GM12878 (cell line): ENCODE results near the gene WNT3A. TPM values are rescaled to one million over a fixed set of nuclear protein-coding genes. Genes with fewer than 3 reads are reported as not detected.

Source experiments
- ATAC-seq: fragments of 200-7000 bp; cut with Tn5 transposase; 3 replicates; pipeline ENCODE4 v1.9.1; 2020; ENCODE audit warnings: mild to moderate bottlenecking, moderate library complexity
- BruUV-seq: library from RNA; stranded (reverse); fragments of 400-500 nt; replicated peaks from 2 replicates; lab custom pipeline; 2021; lab: Mats Ljungman, UMichigan
- CTCF ChIA-PET: fragments of 300-600 bp; sonication (Branson Sonifier 250); formaldehyde crosslinking; extraction: SDS; loops from one replicate; lab custom pipeline; 2021; ENCODE audit warnings: inconsistent platforms; lab: Yijun Ruan, JAX
- POLR2A ChIA-PET: fragments of 350-600 bp; formaldehyde crosslinking; extraction: SDS; loops from one replicate; lab custom pipeline; 2021; ENCODE audit warnings: inconsistent platforms; lab: Charles Lee
- RAD21 ChIA-PET: fragments of 300-600 bp; sonication (Branson Sonifier 250); formaldehyde crosslinking; loops from one replicate; lab custom pipeline; 2023; ENCODE audit warnings: antibody characterized with exemption; ENCODE audit not compliant: unreplicated experiment; lab: Charles Lee
- SMC1A ChIA-PET: fragments of 300-600 bp; sonication (Branson Sonifier 250); formaldehyde crosslinking; loops from one replicate; lab custom pipeline; 2023; ENCODE audit not compliant: unreplicated experiment, uncharacterized antibody; lab: Charles Lee
- DNase-seq: peaks from one replicate; pipeline ENCODE4 v3.0.0-alpha.2; 2011; ENCODE audit warnings: low read depth, low spot score
- FAIRE-seq: peaks from 3 replicates; lab custom pipeline; 2011; peaks lifted over from hg19 to GRCh38; lab: Jason Lieb, UNC
- H2AFZ ChIP-seq: 2 replicates; pipeline ENCODE4 v1.6.0; 2011; ENCODE audit warnings: low read depth, low read length, control low read depth; ENCODE audit not compliant: control insufficient read depth
- H3K27ac ChIP-seq: 2 replicates; pipeline ENCODE4 v1.5.1; 2011; ENCODE audit warnings: control low read depth; ENCODE audit not compliant: control insufficient read depth, insufficient read depth
- H3K27me3 ChIP-seq, 2 experiments: replicated peaks in 1 of 2; 2 replicates each; pipeline versions ENCODE4 v1.6.0 to v1.6.1; 2011; ENCODE audit warnings: low read length in 1 of 2; ENCODE audit not compliant: control insufficient read depth in 2 of 2, insufficient read depth in 2 of 2
- H3K36me3 ChIP-seq, 2 experiments: 2 replicates each; pipeline ENCODE4 v1.5.1; 2011; ENCODE audit warnings: low read length in 1 of 2; ENCODE audit not compliant: control insufficient read depth in 2 of 2, insufficient read depth in 2 of 2
- H3K4me1 ChIP-seq: 2 replicates; pipeline ENCODE4 v1.6.1; 2011; ENCODE audit warnings: mild to moderate bottlenecking, low read length, moderate library complexity, mixed read lengths; ENCODE audit not compliant: control insufficient read depth, insufficient read depth
- H3K4me2 ChIP-seq: 2 replicates; pipeline ENCODE4 v1.6.0; 2011; ENCODE audit warnings: control low read depth; ENCODE audit not compliant: control insufficient read depth, insufficient read depth
- H3K4me3 ChIP-seq: fragments of 200-600 bp; sonication (generic); 2 replicates; pipeline ENCODE4 v1.5.1; 2016
- H3K79me2 ChIP-seq: 2 replicates; pipeline ENCODE4 v1.6.0; 2011; ENCODE audit warnings: low read length; ENCODE audit not compliant: control insufficient read depth, insufficient read depth
- H3K9ac ChIP-seq: 2 replicates; pipeline ENCODE4 v1.8.0; 2011; ENCODE audit warnings: low read length, control low read depth, mixed read lengths; ENCODE audit not compliant: control insufficient read depth, insufficient read depth
- H3K9me3 ChIP-seq: replicated peaks from 3 replicates; pipeline ENCODE4 v1.5.1; 2011; ENCODE audit warnings: mild to moderate bottlenecking, low read length; ENCODE audit not compliant: control insufficient read depth, insufficient read depth
- H4K20me1 ChIP-seq: 2 replicates; pipeline ENCODE4 v1.6.0; 2011; ENCODE audit not compliant: control insufficient read depth, insufficient read depth
- ASH2L ChIP-seq: fragments of 300-600, 200-600 bp; sonication (generic); IDR thresholded peaks from 2 replicates; pipeline ENCODE4 v1.6.1; 2017; ENCODE audit warnings: low read depth, mild to moderate bottlenecking, borderline replicate concordance
- BCL11A ChIP-seq: IDR thresholded peaks from 2 replicates; pipeline ENCODE4 v1.6.1; 2011; ENCODE audit warnings: low read depth, low read length
- BCL3 ChIP-seq: IDR thresholded peaks from 2 replicates; pipeline ENCODE4 v1.6.1; 2011; ENCODE audit warnings: borderline replicate concordance, low read depth, mild to moderate bottlenecking, moderate library complexity, low read length; ENCODE audit not compliant: insufficient read depth, poor library complexity, severe bottlenecking
- E2F4 ChIP-seq: IDR thresholded peaks from 2 replicates; pipeline ENCODE4 v1.6.1; 2012; ENCODE audit warnings: low read depth, low read length, improper control_type of control experiment
- GABPA ChIP-seq: IDR thresholded peaks from 2 replicates; pipeline ENCODE4 v1.6.1; 2014; ENCODE audit warnings: antibody characterized with exemption, low read depth, mild to moderate bottlenecking, inconsistent platforms
- IKZF2 ChIP-seq, 2 experiments: fragments of 450-650 bp; IDR thresholded peaks; 2 replicates each; pipeline ENCODE4 v1.6.1; 2017; ENCODE audit warnings: mild to moderate bottlenecking in 2 of 2, moderate library complexity in 2 of 2
- JUND ChIP-seq: IDR thresholded peaks from 2 replicates; pipeline ENCODE4 v1.6.1; 2012; ENCODE audit warnings: low read depth, mild to moderate bottlenecking, low read length, improper control_type of control experiment, moderate library complexity
- MYC ChIP-seq: IDR thresholded peaks from 2 replicates; pipeline ENCODE4 v1.6.1; 2011; ENCODE audit warnings: mild to moderate bottlenecking, low read length, moderate library complexity, inconsistent platforms; ENCODE audit not compliant: insufficient read depth, insufficient replicate concordance, insufficient read length, severe bottlenecking
- NFXL1 ChIP-seq: fragments of 450-650 bp; IDR thresholded peaks from 2 replicates; pipeline ENCODE4 v1.6.1; 2017; ENCODE audit warnings: antibody characterized with exemption, mild to moderate bottlenecking, borderline replicate concordance
- NFYB ChIP-seq: IDR thresholded peaks from 2 replicates; pipeline ENCODE4 v1.6.1; 2011; ENCODE audit warnings: low read depth, mild to moderate bottlenecking, low read length, improper control_type of control experiment, moderate library complexity; ENCODE audit not compliant: insufficient read depth
- PBX3 ChIP-seq: IDR thresholded peaks from 2 replicates; pipeline ENCODE4 v1.6.1; 2011; ENCODE audit warnings: mild to moderate bottlenecking, low read depth, low read length, moderate library complexity; ENCODE audit not compliant: insufficient replicate concordance
- PML ChIP-seq: IDR thresholded peaks from 2 replicates; pipeline ENCODE4 v1.6.1; 2012; ENCODE audit warnings: low read length, inconsistent platforms
- POLR2A ChIP-seq: IDR thresholded peaks from 2 replicates; pipeline ENCODE4 v1.6.1; 2011; ENCODE audit warnings: low read depth, mild to moderate bottlenecking, low read length
- SRF ChIP-seq, 2 experiments: IDR thresholded peaks; 2 replicates each; pipeline ENCODE4 v1.6.1; 2011; ENCODE audit warnings: low read depth in 2 of 2, low read length in 2 of 2, mild to moderate bottlenecking in 1 of 2, moderate library complexity in 1 of 2
- ZBTB11 ChIP-seq: fragments of 450-650 bp; formaldehyde crosslinking; IDR thresholded peaks from 2 replicates; pipeline ENCODE4 v1.5.0; 2022; ENCODE audit warnings: mild to moderate bottlenecking, missing genetic modification characterization
- WGBS: methylation state at CpG from one replicate; pipeline ENCODE4 v1.1.6; 2016; ENCODE audit warnings: low lambda C conversion rate; ENCODE audit not compliant: insufficient replicate concordance, insufficient coverage; ENCODE audit errors: missing lambda C conversion rate; 5-methylcytosine and 5-hydroxymethylcytosine counted together
- in situ Hi-C: fragments of 300-500 bp; cut with MboI; formaldehyde crosslinking; loops from 9 replicates; pipeline ENCODE4 v1.14.3; 2018; ENCODE audit warnings: mixed read lengths
- intact Hi-C: fragments of 100-400 bp; cut with micrococcal nuclease; formaldehyde crosslinking; loops from one replicate; pipeline ENCODE4 v1.14.2; 2022; ENCODE audit not compliant: unreplicated experiment
- polyA plus RNA-seq, 11 experiments: library from polyadenylated mRNA; depleted of rRNA in 4 of 11; unstranded in 6 of 11; stranded (reverse) in 5 of 11; fragments of >200 nt; fragmentation: Nextera tagmentation in 4 of 11; fragmentation: Illumina TruSeq in 1 of 11; extraction: Ambion mirVana in 4 of 11; extraction: Trizol in 1 of 11; gene quantifications; 1 replicate in 1 of 11; 2 replicates in 10 of 11; pipeline versions ENCODE4 v1.2.1 to v1.2.3, GENCODE V29; 2011 to 2016; ENCODE audit warnings: inconsistent platforms in 2 of 11, missing spikeins in 2 of 11, low read depth in 1 of 11
- total RNA-seq, 4 experiments: library from RNA; depleted of rRNA in 3 of 4; stranded (reverse); fragments of >200 nt in 3 of 4; fragmentation: Illumina TruSeq in 1 of 4; extraction: Trizol in 1 of 4; gene quantifications; 2 replicates each; pipeline versions ENCODE4 v1.2.1 to v1.2.3, GENCODE V29; 2013 to 2021

WNT3A gene
- total and polyA plus RNA-seq, 10 of the 15 experiments (the other 5 are each of a cell fraction or from before 2014, with no cell fraction given), result 0.16 TPM; not detected in 9

- TF ChIP-seq NFXL1, result no peak
- no peak for TF ChIP-seq JUND
- TF ChIP-seq POLR2A, result no peak
- TF ChIP-seq, all 136 proteins: peak for 0
Observed at GRCh38 chr1:228070173-228070572, 63.4 kb downstream of the WNT3A start (continued).

DNA sequence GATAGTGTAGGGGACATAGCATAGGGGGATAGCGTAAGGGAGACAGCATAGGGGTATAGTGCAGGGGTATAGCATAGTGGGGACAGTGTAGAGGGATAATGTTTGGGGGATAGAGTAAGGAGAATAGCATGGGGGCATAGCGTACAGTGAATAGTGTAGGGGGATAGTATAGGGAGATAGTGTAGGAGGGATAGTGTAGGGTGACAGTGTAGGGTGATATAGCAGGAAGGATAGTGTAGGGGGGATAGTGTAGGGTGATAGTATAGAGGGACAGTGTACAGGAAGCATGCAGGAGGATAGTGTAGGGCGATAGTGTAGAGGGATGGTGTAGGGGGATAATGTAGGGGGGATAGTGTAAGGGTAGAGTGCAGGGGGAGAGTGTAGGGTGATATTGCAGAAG lies 64.1 kb downstream of the WNT3A start:
- no peaks in the 10 kb centered on the region for H3K4me1 ChIP-seq
- H3K27me3 ChIP-seq, result no peaks in the 10 kb centered on the region
- no peak for FAIRE-seq
- no peaks in the 10 kb centered on the region for H3K36me3 ChIP-seq
- H2AFZ ChIP-seq, result no peak overlapping the region
- no peak overlapping the region for H3K9ac ChIP-seq
- H3K4me3 ChIP-seq, result no peak overlapping the region
- H3K27ac ChIP-seq, result no peak overlapping the region
- ChIA-PET CTCF (no interaction called here), SMC1A (no interaction called here), POLR2A (no interaction called here), RAD21 (no interaction called here)
- intact Hi-C loops (loop anchor here (5.0 to 10.0 kb wide), 2 partner anchors 69 to 306 kb away; no protein-coding TSS in a partner anchor), in situ Hi-C loops (no loop called here)
- no peak for DNase-seq
- ATAC-seq, result no peak
- no peaks in the 10 kb centered on the region for H3K79me2 ChIP-seq
- H3K4me2 ChIP-seq, result no peak overlapping the region
- BruUV-seq, result no TSS peak
- WGBS, result 75% methylated on average over 3 of the region's 3 CpGs
- H3K9me3 ChIP-seq, result no peaks in the 10 kb centered on the region
- no peaks in the 10 kb centered on the region for H4K20me1 ChIP-seq
- TF ChIP-seq PBX3 (no peak), IKZF2 (IDR thresholded peaks at IDR 0.05) (no peak), ZBTB11 (CRISPR knock-in tag) (no peak), GABPA (no peak), PML (no peak), BCL3 (no peak), MYC (no peak), SRF (IDR thresholded peaks at IDR 0.05; ENCODE audit: low read depth in 2 of 2, low read length in 2 of 2) (no peak), ASH2L (no peak), NFYB (no peak), BCL11A (no peak), E2F4 (no peak)
